ENCODE results near the gene TRA2A.
A peak's percentile ranks its signal among the peaks of the same experiment; 100 is the strongest.

Gene TRA2A

DNA sequence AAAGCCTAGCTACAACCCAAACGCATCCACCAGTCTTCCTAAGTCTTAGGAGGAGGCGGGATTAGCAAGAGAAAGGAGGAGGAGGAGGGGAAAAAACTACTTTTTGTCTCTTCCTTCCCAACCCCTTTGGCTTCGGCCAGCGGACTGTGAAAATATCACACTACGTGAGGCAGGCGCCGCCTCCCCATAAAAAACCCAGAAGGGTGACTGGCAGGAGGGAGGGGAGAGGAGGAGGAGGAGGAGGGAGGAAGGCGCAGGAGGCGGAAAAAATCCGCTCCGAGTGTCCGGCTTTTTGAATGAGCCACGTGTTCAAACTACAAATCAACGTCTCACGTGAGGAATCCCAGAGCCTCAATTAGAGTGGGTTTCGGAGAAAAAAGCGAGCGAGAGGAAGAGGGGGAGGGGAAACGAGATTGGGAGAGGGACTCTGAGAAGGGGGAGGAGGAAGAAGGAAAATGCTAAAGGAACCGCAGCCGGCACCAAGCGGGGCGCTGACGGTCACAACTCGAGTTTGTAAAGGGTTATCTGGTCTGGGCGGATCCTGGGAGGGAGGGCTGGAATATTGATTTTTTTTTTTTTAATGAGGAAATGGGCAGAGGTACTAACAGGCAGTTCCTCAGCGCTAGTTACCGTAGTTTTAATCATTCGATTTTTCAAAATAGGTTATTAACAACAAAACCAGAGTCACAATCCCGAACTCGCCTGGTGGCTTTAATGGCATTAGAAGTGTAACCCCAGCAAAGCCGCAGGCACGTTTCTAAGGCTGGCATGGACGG lies 61.3 kb downstream of the TRA2A start, which contains the start of gene IGF2BP3:
Gene IGF2BP3, minus strand, starts transcription at position 162 of the 776 bp plus-strand sequence. CDS start 381 bp downstream, outside the sequence.
- peak; percentile 79 for DNase-seq (ENCODE audit: low spot score)

DNA sequence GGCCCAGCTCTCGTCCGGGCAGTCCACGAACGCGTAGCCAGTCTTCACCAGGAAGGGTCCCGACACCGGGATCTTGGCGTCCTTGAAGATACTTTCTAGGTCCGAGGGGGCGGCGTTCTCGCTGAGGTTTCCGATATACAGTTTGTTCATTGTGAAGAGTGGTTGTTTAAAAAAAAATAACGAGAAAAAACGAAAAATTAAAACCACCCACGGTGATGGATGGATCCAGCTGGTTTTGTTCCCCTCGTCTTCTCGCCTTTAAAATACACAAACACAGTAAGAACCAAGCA lies 61.9 kb downstream of the TRA2A start:
- DNase-seq (ENCODE audit: low spot score), result no peak

DNA sequence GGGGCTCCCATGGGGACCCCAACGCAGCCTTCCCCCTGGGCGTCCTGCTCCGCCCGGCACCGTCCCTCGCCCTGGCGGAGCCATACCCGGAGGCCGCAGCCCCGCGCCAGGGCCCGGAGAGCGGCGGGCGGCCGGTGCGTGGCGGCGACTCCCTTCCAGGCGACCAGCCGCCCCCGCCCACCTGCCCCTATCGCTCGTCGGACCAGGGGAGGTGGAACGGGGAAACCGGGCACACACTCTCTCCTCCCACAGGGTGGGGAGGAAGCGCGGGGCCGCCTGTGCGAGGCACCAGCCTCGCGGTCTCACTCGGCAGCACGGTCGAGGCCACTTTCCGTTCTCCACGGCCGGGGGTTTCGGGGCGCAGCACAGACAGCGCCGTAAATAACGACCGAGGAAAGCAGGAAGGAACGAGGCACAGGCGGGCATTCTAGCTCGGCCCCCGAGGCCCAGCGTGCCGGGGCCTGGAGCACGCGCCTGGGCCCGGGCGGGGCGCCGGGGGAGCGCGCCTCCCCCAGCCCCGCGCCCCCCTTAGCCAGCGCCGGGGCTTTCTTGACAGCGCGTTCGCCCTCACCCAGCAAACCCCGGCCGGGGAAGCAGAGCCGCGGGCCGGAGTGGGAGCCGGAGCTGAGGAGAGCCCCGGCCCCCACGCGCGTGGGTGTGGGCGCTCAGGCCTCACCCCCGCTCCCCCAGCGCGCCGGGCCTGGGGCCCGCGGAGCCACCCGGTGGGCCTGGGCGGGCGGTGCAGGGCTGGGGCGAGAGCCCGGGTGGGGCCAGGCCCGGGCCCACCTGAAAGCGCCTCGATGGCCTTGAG lies 62.4 kb downstream of the TRA2A start:
- peak; percentile 44 for DNase-seq (ENCODE audit: low spot score)

DNA sequence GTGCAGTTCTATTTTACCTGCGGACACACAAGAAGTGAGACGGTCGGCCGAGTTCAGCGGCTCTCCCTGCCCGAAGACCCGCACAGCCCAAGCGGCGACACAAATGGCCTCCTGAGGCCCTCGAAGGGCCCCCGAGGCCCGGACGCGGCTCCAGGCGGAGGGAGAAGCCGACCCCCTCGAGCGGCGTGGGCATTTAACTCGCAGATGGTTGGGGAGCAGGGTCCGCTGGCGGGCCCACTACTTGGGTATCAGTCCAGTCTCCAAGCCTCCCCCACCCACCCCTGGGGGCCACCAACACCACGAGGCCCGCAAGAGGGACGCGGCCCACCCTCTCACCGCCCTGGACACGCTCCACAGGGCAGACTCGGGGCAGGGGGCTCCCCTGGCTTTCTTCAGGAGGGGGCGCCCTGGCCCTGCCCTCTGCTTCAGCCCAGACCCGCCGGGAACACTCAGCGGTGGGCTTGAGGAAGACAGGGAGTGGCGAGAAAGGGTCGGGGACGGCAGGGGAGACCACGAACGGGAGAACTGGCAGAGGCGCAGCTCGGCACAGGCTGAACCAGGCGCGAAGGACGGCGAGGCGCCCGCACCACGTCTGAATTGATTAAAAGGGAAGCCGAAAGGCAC lies 63.1 kb downstream of the TRA2A start:
- peak; percentile 28 for DNase-seq (ENCODE audit: low spot score)

DNA sequence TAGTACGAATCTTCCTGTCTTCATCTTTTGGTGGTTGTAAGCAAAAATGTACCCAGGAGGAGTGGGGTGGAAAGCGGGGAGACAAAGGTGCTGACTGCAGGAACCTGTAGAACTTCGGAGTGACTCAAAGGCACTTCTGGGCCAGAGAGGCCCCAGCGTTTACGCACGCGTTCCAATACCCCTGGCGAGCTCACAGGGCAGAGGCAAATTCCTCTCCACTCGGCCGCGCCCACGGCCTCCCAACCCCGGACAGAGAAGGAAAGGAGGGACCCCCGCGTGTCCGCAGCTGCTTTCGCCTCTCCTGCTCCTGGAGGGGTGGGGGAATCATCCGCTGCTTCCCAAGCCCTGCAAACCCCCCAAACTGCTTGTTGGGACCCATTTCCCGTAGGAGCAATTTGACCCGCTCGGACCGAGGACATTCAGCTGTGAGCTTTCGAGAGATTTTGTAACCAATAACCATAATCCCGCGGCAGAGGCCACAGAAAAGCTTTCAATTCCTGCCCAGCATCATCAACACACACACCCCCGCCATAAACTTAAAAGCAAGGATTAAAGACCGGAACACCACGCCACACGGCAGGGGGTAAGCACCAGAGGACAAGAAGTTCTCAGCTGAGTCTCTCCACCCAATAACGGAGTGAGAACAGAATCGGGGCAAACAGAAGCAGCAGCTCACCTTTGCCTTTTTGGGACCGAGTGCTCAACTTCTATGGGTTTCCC lies 63.8 kb downstream of the TRA2A start:
- peak; percentile 39 for DNase-seq (ENCODE audit: low spot score)

DNA sequence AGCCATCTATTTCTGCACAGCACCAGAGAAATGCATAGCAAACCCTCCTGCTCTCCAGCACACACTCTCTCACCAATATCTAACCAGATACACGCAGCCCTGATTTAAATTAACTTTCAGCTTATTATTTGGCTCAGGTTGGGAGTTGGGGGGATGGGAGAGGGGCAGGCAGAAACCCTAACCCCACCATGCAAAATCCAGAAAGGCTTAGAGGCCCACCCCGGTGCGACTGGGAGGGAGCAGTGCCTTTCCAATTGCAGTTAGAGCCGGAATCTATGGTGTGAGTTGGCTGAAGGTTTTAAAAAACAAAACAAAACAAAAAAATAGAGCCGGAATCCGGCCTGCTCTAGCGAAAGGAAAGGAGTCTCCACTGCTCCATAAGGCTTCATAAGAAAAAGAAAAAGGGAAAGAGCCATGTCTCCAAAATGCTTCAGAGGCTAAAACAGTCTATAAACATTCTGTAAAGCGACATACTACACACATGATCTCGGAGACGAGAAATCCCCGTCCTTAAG lies 64.4 kb downstream of the TRA2A start:
- no peak for DNase-seq (ENCODE audit: low spot score)

DNA sequence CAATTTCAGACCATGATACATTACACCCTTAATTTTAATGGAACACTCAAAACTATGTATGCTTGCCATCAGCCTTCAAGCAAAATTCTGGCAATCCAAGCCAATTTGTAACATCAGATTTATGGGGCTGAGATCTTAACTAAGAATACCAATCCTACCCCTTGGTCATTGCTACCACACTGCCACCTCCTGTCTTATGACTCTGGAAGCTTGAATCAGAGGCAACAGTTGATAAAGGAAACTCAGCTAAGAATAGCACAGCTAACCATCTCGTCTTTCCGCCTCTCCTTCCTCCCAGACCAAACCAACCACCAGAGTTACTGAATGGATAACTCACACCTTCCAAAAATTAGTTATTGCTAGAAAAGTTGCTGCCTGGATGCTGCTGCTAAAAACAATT lies 68.9 kb downstream of the TRA2A start:
- DNase-seq (ENCODE audit: low spot score), result no peak

DNA sequence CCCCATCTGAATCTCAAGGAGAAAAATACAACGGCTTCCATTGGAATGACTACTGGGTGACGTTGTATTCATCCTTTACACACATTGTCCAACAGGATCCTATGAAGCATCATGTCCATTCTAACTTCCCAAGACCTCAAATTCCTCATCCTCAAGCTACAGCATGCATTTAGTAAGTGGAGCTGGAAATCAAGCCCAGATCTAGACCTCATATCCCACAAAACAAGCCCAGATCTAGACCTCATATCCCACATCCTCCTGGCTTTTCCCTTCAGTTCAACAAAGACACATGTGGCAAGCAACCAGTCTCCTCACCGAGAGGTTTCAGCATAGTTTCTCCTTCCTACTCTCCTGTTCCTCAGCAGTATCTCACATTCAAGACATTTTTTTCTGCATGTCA lies 73.7 kb downstream of the TRA2A start:
- no peak for DNase-seq (ENCODE audit: low spot score)

DNA sequence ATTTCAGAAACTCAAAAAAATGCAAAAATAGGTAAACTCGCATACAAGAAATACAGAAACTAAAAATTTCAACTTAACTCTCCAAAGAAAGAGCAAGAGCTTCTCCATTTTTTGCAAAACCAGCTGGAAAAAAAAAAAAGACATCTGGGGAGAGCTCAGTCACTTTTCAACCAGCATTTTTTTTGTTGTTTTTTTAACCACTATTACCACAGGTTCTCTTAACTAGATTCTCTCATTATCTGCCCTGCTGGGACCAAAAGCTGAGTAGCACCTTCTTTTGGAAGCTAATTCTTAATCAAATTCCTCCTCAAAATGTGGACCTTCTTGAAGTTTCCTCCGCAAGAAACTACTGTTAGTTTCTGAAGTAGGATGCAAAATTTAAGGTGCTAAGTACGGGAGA lies 75.7 kb downstream of the TRA2A start:
- no peak for DNase-seq (ENCODE audit: low spot score)

DNA sequence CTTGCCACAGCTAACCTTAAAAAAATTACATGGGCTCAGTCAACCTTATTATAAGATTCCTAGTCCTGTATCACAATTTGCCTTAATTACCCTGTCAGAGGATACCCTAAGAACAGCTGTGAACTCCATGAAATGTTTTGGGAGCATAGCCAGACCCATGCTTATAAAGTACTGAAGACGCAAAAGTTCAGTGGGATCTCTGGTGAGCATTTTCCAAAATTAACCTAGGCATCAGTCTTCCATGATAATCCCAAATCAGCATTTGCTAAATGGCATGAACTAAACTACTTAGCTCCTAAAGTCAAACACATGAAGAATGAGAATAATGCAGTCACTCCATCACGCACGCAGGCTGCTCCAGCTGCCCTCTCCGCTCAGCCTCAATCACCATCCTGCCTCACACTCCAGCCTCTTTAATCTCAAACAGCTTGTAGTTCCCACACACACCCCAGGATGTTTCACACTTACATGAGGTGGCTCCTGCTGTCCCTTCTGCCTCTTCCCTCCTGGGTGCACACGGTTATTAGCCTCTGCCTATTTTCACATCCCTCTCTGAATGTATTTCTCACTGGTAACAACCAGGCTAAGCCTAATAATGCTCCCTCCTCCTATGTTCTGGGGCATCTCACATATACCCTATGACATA lies 76.8 kb downstream of the TRA2A start:
- no peak for DNase-seq (ENCODE audit: low spot score)

Data from HuH-7 (cell line).